GM12891 (cell line): Measurements from ENCODE around the gene ZNF697.

Experiments used
- PAX5 ChIP-seq: IDR thresholded peaks from 2 replicates; pipeline ENCODE4 v1.6.1; 2011; ENCODE audit warnings: low read length, moderate library complexity, mild to moderate bottlenecking; ENCODE audit not compliant: insufficient read depth, severe bottlenecking
- POLR2A ChIP-seq: IDR thresholded peaks from 2 replicates; pipeline ENCODE4 v1.6.1; 2011; ENCODE audit warnings: low read depth, low read length, control low read depth
- POLR2AphosphoS5 ChIP-seq: IDR thresholded peaks from 2 replicates; pipeline ENCODE4 v1.6.1; 2011; ENCODE audit warnings: low read depth, low read length, control low read depth
- POU2F2 ChIP-seq: IDR thresholded peaks from 2 replicates; pipeline ENCODE4 v1.6.1; 2011; ENCODE audit warnings: low read depth, mild to moderate bottlenecking, control low read depth, low read length, moderate library complexity
- SPI1 ChIP-seq: IDR thresholded peaks from 2 replicates; pipeline ENCODE4 v1.6.1; 2011; ENCODE audit warnings: low read depth, low read length, control low read depth
- TAF1 ChIP-seq: IDR thresholded peaks from 2 replicates; pipeline ENCODE4 v1.6.1; 2011; ENCODE audit warnings: low read depth, low read length, control low read depth

GRCh38 chr1:119683893-119684292, 35.8 kb upstream of the ZNF697 start:
- TF ChIP-seq POLR2A (no peak), POLR2AphosphoS5 (no peak), TAF1 (no peak), SPI1 (no peak), POU2F2 (no peak), PAX5 (no peak)
